Fibroblast of skin of scalp (primary cell): ENCODE results near the gene TRIM72. TPM values are rescaled to one million over a fixed set of nuclear protein-coding genes. Genes with fewer than 3 reads are reported as not detected.
"Not testable (repeated sequence)": the region's sequence is repeated elsewhere in the genome, so short reads cannot be mapped to it uniquely, and the experiment has no call there.

Source experiments
- DNase-seq: peaks from one replicate; pipeline ENCODE4 v3.0.0-alpha.2; 2013
- polyA plus RNA-seq, 2 experiments: library from polyadenylated mRNA; unstranded; fragments of 120-200 nt; gene quantifications; one replicate each; pipeline ENCODE4 v1.2.1, GENCODE V29; 2013; ENCODE audit not compliant: insufficient read length in 2 of 2

Gene TRIM72, protein sequence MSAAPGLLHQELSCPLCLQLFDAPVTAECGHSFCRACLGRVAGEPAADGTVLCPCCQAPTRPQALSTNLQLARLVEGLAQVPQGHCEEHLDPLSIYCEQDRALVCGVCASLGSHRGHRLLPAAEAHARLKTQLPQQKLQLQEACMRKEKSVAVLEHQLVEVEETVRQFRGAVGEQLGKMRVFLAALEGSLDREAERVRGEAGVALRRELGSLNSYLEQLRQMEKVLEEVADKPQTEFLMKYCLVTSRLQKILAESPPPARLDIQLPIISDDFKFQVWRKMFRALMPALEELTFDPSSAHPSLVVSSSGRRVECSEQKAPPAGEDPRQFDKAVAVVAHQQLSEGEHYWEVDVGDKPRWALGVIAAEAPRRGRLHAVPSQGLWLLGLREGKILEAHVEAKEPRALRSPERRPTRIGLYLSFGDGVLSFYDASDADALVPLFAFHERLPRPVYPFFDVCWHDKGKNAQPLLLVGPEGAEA
- polyA plus RNA-seq (2013, experiment 1 of 2; ENCODE audit: insufficient read length): 0.34 TPM
- 1.5 TPM for polyA plus RNA-seq (2013, experiment 2 of 2; ENCODE audit: insufficient read length)

DNA sequence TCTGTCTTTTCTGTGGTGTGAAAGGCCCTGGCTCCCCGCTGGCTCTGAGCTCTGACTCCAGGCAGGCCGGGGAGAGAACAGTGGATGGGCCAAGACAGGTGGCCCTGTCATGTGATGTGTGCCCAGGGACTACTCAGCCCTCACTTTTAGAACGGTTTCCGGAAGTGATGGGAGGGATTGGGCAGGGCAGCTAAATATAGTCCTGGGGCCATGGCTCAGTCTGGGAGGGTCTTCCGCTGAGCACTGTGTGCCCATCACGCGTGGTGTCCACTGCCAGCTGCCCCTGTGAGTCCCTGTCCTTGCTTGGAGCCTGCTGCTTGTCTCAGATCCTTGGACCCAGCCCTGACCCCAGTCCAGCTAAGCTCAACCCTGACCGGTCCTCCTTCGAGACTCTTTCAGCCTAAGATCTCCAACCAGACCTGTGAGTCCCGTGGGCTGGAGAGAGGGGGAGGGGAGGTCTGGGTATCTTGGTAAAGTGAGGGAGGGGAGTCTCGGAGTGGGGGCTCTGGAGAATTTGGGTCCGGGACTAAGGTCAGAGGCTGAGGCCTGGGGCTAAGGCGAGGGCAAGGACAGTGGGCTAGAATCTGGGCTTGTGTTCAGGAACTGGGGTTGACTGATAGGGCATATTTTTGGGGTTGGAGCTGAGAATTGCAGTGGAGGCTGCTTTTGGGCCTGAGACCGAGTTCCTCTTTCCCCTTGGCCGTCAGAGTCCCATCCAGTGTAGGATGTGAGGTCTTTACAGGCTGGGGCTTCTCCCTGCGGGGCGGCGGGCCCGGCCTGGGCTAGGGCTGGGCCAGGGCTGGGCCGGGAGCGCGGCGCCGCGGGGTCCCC, at the start of gene TRIM72:
TRIM72 (plus strand) TSS at position 243 of the 831 bp plus-strand sequence. CDS start 620 bp downstream, outside the sequence.
- DNase-seq: no peak

DNA sequence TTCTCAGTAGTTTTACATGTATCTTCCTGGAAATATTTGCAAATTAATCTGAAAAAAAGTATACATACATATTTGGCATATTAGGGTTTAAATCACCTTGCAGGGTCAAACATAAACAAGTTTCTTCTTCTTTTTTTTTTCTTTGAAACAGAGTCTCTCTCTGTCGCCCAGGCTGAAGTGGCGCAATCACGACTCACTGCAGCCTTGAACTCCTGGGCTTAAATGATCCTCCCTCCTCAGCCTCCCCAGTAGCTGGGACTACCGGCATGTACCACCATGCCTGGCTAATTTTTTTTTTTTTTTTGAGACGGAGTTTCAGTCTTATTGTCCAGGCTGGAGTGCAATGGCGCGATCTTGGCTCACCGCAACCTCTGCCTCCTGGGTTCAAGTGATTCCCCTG, 46.6 kb upstream of the TRIM72 start:
- no peak for DNase-seq

- DNase-seq: no peak
Measured at GRCh38 chr16:31168848-31169247, 45.1 kb upstream of the TRIM72 start.

- DNase-seq: not testable (repeated sequence)
Measured at GRCh38 chr16:31170048-31170447, 43.9 kb upstream of the TRIM72 start.

- no peak for DNase-seq
Measured at GRCh38 chr16:31177136-31177535, 36.8 kb upstream of the TRIM72 start.

DNA sequence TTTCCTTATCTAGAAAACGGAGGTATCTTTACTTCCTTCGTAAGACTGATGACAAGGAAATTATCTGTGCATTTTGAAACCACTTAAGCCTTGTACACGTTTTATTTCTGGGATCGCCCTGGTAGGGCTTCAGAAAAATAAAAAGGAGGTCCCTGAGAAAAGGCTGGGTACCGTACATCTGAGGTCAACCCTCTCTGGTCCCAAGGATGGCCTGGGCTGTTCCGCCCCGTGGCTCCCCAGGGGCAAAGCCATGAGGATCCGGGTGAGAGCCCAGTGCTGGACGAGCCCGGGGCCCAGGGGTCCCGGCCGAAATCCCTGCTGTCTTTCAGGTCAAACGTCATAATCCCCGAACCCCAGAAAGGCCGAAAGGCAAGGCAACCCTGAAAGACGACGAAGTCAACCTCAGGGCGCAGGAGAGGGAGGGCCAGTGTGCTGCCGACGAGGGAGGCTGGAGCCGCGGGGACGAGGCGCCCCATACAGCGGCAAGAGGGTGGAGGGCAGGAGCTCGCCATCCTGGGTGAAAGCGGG, 34.6 kb upstream of the TRIM72 start:
- no peak for DNase-seq

DNA sequence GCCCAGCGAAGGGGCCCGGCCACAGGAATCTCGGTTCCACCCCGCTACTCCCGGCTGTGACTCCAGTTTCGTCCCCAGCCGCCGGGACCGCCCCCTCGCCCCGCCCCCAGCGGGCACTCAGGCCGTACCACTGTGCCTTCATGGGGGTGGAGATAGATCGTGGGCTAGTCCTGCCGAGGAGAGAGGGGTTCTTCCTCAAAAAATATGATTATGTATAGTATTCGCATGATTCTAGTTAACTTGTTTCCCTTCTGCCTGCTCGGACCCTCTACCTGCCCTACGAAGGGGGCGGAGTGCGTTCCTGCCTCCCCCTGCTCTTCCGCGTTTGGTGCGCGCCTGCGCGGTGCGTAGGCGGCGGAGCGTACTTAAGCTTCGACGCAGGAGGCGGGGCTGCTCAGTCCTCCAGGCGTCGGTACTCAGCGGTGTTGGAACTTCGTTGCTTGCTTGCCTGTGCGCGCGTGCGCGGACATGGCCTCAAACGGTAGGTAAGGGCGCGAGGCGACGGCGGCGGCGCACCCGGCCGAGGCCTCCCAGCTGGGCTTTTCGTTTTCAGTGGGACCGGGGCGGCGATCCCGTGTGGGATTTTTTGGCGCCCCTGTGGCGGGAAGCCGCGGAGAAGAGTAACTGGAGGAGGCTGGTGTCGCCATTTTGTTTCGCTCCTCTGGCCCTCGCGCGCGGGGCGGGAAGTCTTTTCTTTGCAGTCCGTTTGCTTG, 34.0 kb upstream of the TRIM72 start, which contains the start of gene FUS:
FUS (plus strand) TSS at position 393 of the 713 bp plus-strand sequence; CDS start at position 469, 76 bp downstream.
- peak; percentile 90 for DNase-seq

- DNase-seq: no peak
Measured at GRCh38 chr16:31181102-31181830, 32.7 kb upstream of the TRIM72 start.

DNA sequence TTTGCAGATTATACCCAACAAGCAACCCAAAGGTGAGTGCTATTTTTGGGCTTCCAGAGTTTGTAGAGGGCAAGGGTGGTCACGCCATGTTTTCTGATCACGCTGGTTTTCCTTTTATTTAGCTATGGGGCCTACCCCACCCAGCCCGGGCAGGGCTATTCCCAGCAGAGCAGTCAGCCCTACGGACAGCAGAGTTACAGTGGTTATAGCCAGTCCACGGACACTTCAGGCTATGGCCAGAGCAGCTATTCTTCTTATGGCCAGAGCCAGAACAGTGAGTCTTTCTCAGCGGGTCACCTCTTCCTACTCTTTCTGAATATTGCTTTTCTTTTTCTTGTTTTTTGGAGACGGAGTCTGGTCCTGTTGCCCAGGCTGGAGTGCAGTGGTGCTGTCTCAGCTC, 31.5 kb upstream of the TRIM72 start:
- no peak for DNase-seq

DNA sequence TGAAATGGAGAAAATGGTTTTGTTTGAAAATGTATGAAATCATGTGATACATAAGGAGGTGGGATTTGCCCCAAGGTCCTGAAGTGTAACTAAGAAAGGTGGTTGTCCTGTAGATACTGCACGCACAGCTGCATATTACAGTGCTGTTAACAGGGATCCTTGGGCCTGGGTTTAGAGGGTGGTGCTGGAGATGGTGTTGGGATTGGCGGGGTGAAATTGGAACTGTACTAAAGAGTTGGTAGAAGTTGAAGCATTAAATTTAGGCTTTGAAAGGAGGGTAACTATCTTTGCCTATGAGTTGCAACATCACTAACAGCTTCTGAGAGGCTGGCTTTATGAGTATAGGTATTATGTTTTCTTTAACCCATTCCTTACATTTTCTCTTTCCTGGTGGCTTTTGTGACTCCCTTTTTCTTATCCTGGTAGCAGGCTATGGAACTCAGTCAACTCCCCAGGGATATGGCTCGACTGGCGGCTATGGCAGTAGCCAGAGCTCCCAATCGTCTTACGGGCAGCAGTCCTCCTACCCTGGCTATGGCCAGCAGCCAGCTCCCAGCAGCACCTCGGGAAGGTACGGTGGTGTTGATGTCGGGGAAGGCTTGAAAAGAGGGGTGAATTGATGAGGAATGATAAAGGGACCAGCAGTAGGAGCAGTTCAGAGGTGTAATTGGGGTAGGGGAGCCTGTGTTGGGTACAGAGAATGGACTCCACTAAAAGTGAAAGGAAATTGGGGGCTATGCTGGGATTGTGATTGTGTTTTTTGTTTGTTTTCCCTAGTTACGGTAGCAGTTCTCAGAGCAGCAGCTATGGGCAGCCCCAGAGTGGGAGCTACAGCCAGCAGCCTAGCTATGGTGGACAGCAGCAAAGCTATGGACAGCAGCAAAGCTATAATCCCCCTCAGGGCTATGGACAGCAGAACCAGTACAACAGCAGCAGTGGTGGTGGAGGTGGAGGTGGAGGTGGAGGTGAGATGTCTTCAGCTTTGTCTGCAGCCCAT, 30.2 kb upstream of the TRIM72 start:
- no peak for DNase-seq

DNA sequence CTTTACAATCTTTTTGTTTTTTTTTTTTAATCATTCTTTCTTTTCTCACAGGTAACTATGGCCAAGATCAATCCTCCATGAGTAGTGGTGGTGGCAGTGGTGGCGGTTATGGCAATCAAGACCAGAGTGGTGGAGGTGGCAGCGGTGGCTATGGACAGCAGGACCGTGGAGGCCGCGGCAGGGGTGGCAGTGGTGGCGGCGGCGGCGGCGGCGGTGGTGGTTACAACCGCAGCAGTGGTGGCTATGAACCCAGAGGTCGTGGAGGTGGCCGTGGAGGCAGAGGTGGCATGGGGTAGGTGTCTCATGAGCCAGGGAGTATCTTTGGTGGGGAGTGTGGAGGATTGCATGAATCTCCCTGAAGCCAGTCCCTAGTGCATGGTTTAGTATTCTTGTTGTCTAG, 29.0 kb upstream of the TRIM72 start:
- no peak for DNase-seq

GRCh38 chr16:31185339-31185738, 28.6 kb upstream of the TRIM72 start:
- DNase-seq: no peak

GRCh38 chr16:31186176-31186575, 27.7 kb upstream of the TRIM72 start:
- DNase-seq: peak; percentile 29

DNA sequence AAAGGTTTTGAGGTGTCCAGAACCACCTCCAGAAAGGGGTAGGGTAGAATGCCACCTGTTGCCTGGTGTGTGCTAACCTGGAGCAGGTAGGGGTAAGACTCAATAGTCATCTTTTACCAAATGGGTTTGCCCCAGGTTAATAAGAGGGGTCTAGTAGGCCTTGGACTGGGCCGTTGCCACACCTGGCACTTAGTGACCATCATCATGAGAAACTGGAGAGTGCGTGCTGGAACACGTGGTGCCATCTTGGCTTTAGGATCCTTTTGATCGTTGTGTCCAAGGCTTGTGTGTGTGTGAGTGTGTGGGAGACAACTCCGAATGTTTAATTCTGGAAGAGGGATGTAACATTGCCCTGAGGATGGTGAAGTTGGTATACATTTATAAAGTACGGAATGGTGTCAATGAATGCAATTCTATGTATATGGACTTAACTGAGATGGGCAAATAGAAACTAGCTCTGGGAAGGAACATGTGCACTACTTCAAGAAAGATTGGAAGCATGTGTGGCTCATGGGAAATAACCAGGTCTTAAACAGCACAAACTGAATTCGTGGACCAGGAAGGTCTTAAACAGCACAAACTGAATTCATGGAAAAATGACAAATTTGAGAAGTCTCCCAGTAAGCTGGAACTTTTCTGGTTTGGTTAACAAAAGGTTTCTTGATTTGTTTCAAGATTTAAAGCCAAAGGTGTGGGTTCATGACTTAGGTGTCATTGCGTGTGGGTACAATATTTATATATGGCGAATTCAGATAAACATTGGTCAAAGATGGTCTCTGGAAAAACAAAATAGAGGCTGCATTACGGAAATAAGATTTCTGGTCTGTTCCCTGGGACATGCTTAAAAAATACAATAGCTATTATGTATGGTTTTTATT, 26.8 kb upstream of the TRIM72 start:
- no peak for DNase-seq

DNA sequence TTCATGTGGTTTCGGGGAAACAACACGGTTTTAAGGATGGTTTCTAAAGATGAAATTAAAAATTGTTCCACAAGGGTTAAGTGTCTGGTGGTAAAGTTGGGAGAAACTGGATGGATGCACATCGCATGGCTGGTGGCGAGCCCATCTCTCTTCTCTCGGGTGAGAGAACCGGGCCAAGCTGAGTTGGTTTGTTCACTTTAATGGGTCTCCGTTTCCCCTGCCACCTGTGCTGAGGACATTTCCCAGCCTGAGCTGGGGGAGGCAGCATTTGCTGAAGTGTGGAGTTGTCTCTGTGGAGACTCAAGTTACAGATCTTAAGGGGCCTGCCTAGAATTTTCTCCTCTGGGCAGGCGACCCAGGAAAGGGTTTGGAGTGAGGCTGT, 26.1 kb upstream of the TRIM72 start:
- DNase-seq: no peak

DNA sequence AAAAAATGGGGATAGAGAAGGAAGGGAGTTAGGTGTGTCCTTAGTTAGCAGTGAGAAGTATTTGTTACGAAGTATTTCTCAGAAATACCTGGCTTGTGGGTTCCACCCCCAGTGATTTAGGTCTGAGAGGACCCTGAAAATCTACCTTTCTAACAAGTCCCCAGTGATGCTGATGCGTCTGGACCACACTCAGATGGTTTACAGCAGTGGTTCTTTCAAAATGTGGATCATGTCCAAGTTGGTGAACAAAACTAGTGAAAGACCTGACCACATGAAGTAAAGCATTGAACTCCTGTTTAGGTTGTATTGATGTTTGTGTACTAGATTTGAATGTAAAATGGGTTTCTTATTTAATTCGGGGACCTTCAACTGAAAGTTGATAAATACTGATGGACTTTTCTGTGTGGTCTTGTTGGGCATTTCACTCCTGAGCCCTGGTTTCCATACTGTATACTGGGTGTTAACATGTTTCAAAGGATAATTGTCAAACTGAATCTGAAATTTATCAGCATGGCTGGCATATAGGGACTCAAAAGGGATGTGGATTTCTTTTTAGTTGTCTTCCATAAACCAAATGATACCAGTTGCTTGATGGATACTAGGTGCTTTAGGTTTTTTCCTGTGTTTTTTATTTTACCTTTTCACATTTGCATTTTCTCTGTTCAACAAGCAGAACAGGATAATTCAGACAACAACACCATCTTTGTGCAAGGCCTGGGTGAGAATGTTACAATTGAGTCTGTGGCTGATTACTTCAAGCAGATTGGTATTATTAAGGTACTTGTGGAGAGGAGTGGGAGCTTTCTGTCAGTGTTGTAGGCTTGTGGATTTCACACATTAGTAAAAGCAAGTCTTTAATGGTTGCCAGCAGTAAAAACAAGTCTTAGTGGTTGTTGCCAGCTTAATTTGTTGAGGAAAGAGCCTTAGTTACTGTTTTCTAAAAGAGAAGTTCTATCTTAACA, 25.2 kb upstream of the TRIM72 start:
- DNase-seq: no peak

- no peak for DNase-seq
Measured at GRCh38 chr16:31189412-31189778, 24.5 kb upstream of the TRIM72 start.

DNA sequence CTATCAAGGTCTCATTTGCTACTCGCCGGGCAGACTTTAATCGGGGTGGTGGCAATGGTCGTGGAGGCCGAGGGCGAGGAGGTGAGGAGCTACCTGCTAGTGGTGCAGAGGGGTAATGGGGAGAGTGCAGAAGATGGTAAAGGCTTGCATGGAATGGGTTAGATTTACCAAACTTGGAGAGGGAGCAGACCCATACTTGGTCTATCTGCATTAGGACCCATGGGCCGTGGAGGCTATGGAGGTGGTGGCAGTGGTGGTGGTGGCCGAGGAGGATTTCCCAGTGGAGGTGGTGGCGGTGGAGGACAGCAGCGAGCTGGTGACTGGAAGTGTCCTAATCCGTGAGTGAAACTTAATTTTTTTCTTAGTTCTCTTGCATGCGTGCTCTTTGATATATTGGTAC, 23.9 kb upstream of the TRIM72 start:
- no peak for DNase-seq
